PC-3 (cell line): ENCODE results near the gene TLR3. TPM values are rescaled to one million over a fixed set of nuclear protein-coding genes. Genes with fewer than 3 reads are reported as not detected.

Experiments
- ATAC-seq: fragments of 200-7000 bp; cut with Tn5 transposase; 2 replicates; pipeline ENCODE4 v1.9.1; 2020; ENCODE audit warnings: mild to moderate bottlenecking, moderate library complexity
- BruUV-seq: library from RNA; stranded (reverse); fragments of 400-500 nt; replicated peaks from 2 replicates; lab custom pipeline; 2021; lab: Mats Ljungman, UMichigan
- CTCF ChIA-PET: fragments of 300-600 bp; sonication (Branson Sonifier 250); formaldehyde crosslinking; loops from one replicate; lab custom pipeline; 2022; ENCODE audit warnings: antibody characterized with exemption; lab: Charles Lee
- POLR2A ChIA-PET: fragments of 300-600 bp; sonication (Branson Sonifier 250); formaldehyde crosslinking; loops from one replicate; lab custom pipeline; 2022; ENCODE audit warnings: antibody characterized with exemption; ENCODE audit not compliant: unreplicated experiment; lab: Charles Lee
- DNase-seq: peaks from one replicate; pipeline ENCODE4 v3.0.0-alpha.2; 2015
- H2AFZ ChIP-seq: fragments of 300-600 bp; sonication (generic); 2 replicates; pipeline ENCODE4 v1.6.0; 2016; ENCODE audit warnings: antibody characterized with exemption, low read length
- H3F3A ChIP-seq: fragments of 300-600 bp; sonication (generic); one replicate; pipeline ENCODE4 v1.6.0; 2017; ENCODE audit warnings: antibody characterized with exemption, low read length, control low read depth, mild to moderate bottlenecking; ENCODE audit not compliant: unreplicated experiment
- H3K27ac ChIP-seq: fragments of 300-600 bp; sonication (generic); 2 replicates; pipeline ENCODE4 v1.5.1; 2016; ENCODE audit warnings: mild to moderate bottlenecking, low read length
- H3K27me3 ChIP-seq: fragments of 300-600 bp; sonication (generic); 2 replicates; pipeline ENCODE4 v1.6.1; 2016; ENCODE audit warnings: low read length, mixed read lengths
- H3K36me3 ChIP-seq: fragments of 300-600 bp; sonication (generic); 2 replicates; pipeline ENCODE4 v1.6.1; 2016; ENCODE audit warnings: low read depth, mixed run types, low read length, mixed read lengths
- H3K4me1 ChIP-seq: fragments of 300-600 bp; sonication (generic); 2 replicates; pipeline ENCODE4 v1.5.1; 2016; ENCODE audit warnings: low read length; ENCODE audit not compliant: insufficient read depth
- H3K4me2 ChIP-seq: fragments of 300-600 bp; sonication (generic); 2 replicates; pipeline ENCODE4 v1.6.0; 2016; ENCODE audit warnings: low read length
- H3K4me3 ChIP-seq: fragments of 300-600 bp; sonication (generic); 2 replicates; pipeline ENCODE4 v1.5.1; 2016; ENCODE audit warnings: mild to moderate bottlenecking, low read length, mixed read lengths
- H3K79me2 ChIP-seq: fragments of 300-600 bp; sonication (generic); 2 replicates; pipeline ENCODE4 v1.6.1; 2017; ENCODE audit warnings: low read length, mixed read lengths
- H3K9ac ChIP-seq: fragments of 300-600 bp; sonication (generic); 2 replicates; pipeline ENCODE4 v1.6.0; 2016; ENCODE audit warnings: mild to moderate bottlenecking, low read length
- H3K9me2 ChIP-seq: fragments of 300-600 bp; sonication (generic); replicated peaks from 2 replicates; pipeline ENCODE4 v1.6.1; 2016; ENCODE audit warnings: mixed run types, low read length, mixed read lengths
- H3K9me3 ChIP-seq: fragments of 300-600 bp; sonication (generic); 2 replicates; pipeline ENCODE4 v1.6.1; 2016; ENCODE audit warnings: low read length, mixed read lengths
- H4K20me1 ChIP-seq: fragments of 300-600 bp; sonication (generic); 2 replicates; pipeline ENCODE4 v1.6.1; 2016; ENCODE audit warnings: low read length, mixed read lengths
- CTCF ChIP-seq: fragments of 300-600 bp; sonication (generic); conservative IDR thresholded peaks from 2 replicates; pipeline ENCODE4 v1.5.1; 2017; ENCODE audit warnings: antibody characterized with exemption, low read depth, mild to moderate bottlenecking, low read length
- EZH2 ChIP-seq: fragments of 300-600 bp; sonication (generic); IDR thresholded peaks from one replicate; pipeline ENCODE4 v1.6.1; 2017; ENCODE audit warnings: antibody characterized with exemption, mild to moderate bottlenecking, low read length; ENCODE audit not compliant: unreplicated experiment
- EZH2phosphoT487 ChIP-seq: fragments of 300-600 bp; sonication (generic); IDR thresholded peaks from 2 replicates; pipeline ENCODE4 v1.6.1; 2018; ENCODE audit warnings: mild to moderate bottlenecking, antibody characterized with exemption, low read length, borderline replicate concordance
- intact Hi-C: fragments of 100-400 bp; cut with micrococcal nuclease; formaldehyde crosslinking; loops from 2 replicates; pipeline ENCODE4 v1.9.0; 2023
- total RNA-seq: library from RNA; depleted of rRNA; stranded (reverse); fragments of >200 nt; gene quantifications from 2 replicates; pipeline ENCODE4 v1.2.3, GENCODE V29; 2014

The TLR3 gene
- total RNA-seq, 1 experiment from 2014 or later = 0.33 TPM

DNA sequence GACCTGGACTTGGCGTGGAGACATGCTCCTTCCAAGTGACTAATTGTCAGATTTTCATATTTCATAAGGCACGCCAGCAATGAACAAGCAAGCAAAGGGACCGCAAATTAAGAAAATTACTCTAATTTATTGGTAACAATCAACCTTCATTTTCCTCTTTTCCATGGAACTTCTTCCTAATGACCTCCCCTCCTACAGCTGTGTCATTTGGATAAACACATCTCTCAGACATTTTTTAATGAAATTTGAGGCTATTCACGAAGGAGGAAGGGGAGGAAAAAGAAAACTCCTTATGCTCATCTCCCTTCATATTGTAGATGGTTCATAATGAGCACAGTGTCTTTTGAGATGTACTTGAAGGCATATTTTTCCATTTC lies 38.6 kb upstream of the TLR3 start:
- ATAC-seq (no peak), DNase-seq (no peak)
- ChIA-PET POLR2A (no interaction called here), CTCF (no interaction called here)
- H3K4me2 ChIP-seq = no peak overlapping the region
- H3K9me3 ChIP-seq = 0 out of 2 replicates have a peak, but pooled peaks cover 5% of the 10 kb centered on the region
- H3F3A ChIP-seq = no peaks in the 10 kb centered on the region
- no peak overlapping the region for H3K9ac ChIP-seq
- no peaks in the 10 kb centered on the region for H4K20me1 ChIP-seq
- TF ChIP-seq CTCF (no peak), EZH2phosphoT487 (no peak), EZH2 (no peak)
- no peaks in the 10 kb centered on the region for H3K79me2 ChIP-seq
- H3K4me3 ChIP-seq = no peak overlapping the region
- intact Hi-C loops = no loop called here
- no peak overlapping the region for H2AFZ ChIP-seq
- no peaks in the 10 kb centered on the region for H3K27me3 ChIP-seq
- H3K4me1 ChIP-seq = no peaks in the 10 kb centered on the region
- H3K27ac ChIP-seq = no peak overlapping the region
- BruUV-seq = no TSS peak
- H3K9me2 ChIP-seq = no peaks in the 10 kb centered on the region
- no peaks in the 10 kb centered on the region for H3K36me3 ChIP-seq

DNA sequence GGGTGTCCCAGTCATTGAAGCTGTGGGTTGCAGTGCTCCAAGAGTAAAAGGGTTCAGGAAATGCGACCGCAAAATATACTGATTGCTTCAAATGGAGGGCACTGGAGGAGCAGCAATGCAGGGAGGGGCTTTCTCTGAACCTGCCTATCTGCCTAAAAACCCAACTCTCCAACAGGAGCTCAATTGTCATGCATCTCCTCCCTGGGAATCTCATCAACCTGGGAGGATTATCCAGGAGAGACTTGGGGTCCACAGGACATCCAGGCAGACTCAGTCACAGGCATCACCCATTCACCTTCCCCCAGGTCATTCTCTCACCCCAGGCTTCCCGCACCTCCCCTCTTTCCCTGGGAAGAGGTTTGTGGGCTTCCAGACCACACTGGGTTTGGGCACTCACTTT lies 38.2 kb upstream of the TLR3 start:
- no peaks in the 10 kb centered on the region for H3K36me3 ChIP-seq
- H2AFZ ChIP-seq = no peak overlapping the region
- H3K79me2 ChIP-seq = no peaks in the 10 kb centered on the region
- H3F3A ChIP-seq = no peaks in the 10 kb centered on the region
- H3K27ac ChIP-seq = no peak overlapping the region
- no peaks in the 10 kb centered on the region for H3K4me1 ChIP-seq
- TF ChIP-seq CTCF (no peak), EZH2 (no peak), EZH2phosphoT487 (no peak)
- H3K9me2 ChIP-seq = no peaks in the 10 kb centered on the region
- intact Hi-C loops = no loop called here
- no peaks in the 10 kb centered on the region for H4K20me1 ChIP-seq
- ATAC-seq (no peak), DNase-seq (no peak)
- H3K4me2 ChIP-seq = no peak overlapping the region
- H3K9me3 ChIP-seq = 0 out of 2 replicates have a peak, but pooled peaks cover 5% of the 10 kb centered on the region
- ChIA-PET POLR2A (no interaction called here), CTCF (no interaction called here)
- BruUV-seq = no TSS peak
- no peaks in the 10 kb centered on the region for H3K27me3 ChIP-seq
- H3K4me3 ChIP-seq = no peak overlapping the region
- no peak overlapping the region for H3K9ac ChIP-seq

DNA sequence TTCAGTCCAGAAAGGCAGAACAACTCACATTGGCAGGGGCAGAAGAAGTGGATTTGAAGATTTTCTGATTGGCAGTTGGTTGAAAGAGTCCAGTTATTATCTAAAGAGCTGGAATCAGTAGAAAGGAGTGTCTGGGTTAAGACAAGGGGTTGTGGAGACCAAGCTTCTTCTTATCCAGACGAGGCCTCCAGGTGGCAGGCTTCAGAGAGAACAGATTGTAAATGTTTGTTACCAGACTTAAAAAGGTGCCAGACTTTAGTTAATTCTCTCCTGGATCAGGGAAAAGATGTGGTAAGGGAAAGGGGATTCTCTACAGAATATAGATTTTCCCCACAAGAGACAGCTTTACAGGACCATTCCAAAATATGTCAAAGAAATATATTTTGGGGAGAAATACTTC lies 36.7 kb upstream of the TLR3 start:
- DNase-seq = peak; percentile 12
- BruUV-seq = no TSS peak
- POLR2A ChIA-PET = no interaction called here
- H3K9me2 ChIP-seq = no peaks in the 10 kb centered on the region
- no peak overlapping the region for H3K27ac ChIP-seq
- H3K36me3 ChIP-seq = no peaks in the 10 kb centered on the region
- H2AFZ ChIP-seq = no peak overlapping the region
- intact Hi-C loops = no loop called here
- no peak for ATAC-seq
- H3K4me3 ChIP-seq = no peak overlapping the region
- no peaks in the 10 kb centered on the region for H3K27me3 ChIP-seq
- no peaks in the 10 kb centered on the region for H3F3A ChIP-seq
- H3K9ac ChIP-seq = no peak overlapping the region
- no peaks in the 10 kb centered on the region for H4K20me1 ChIP-seq
- H3K4me1 ChIP-seq = no peaks in the 10 kb centered on the region
- H3K79me2 ChIP-seq = no peaks in the 10 kb centered on the region
- H3K4me2 ChIP-seq = no peak overlapping the region
- H3K9me3 ChIP-seq = 0 out of 2 replicates have a peak, but pooled peaks cover 5% of the 10 kb centered on the region
- TF ChIP-seq CTCF = peak; percentile 29; the same call in 1 of the 2 replicates
- TF ChIP-seq EZH2phosphoT487 = no peak
- TF ChIP-seq EZH2 = no peak
- CTCF ChIA-PET = interaction anchor here (0.7 kb wide), 1 partner anchor 105 kb away, joined by 4 read pairs; no protein-coding TSS in a partner anchor
